Spinal cord (tissue), 10 donors: ENCODE measurements around the gene TSEN34. TPM values are rescaled to one million over a fixed set of nuclear protein-coding genes. Genes with fewer than 3 reads are reported as not detected.
"Not testable (repeated sequence)": the region's sequence is repeated elsewhere in the genome, so short reads cannot be mapped to it uniquely, and the experiment has no call there.

ENCODE experiments used
- DNase-seq, 6 donors: peaks; one replicate each; pipeline versions ENCODE4 v3.0.0 to v3.0.0-alpha.2; 2013 to 2015; ENCODE audit warnings: low spot score in 6 of 6, low read depth in 4 of 6
- H3K27ac ChIP-seq: one replicate; pipeline ENCODE4 v1.5.1; 2013; ENCODE audit warnings: low read depth, low read length, control low read depth
- H3K27me3 ChIP-seq: one replicate; pipeline ENCODE4 v1.6.1; 2013; ENCODE audit warnings: low read length; ENCODE audit not compliant: control insufficient read depth, insufficient read depth
- H3K36me3 ChIP-seq: one replicate; pipeline ENCODE4 v1.6.1; 2013; ENCODE audit warnings: low read length; ENCODE audit not compliant: control insufficient read depth, insufficient read depth
- H3K4me1 ChIP-seq: one replicate; pipeline ENCODE4 v1.6.1; 2013; ENCODE audit warnings: low read length; ENCODE audit not compliant: control insufficient read depth, insufficient read depth
- H3K4me3 ChIP-seq: one replicate; pipeline ENCODE4 v1.5.1; 2013; ENCODE audit warnings: low read depth, low read length, control low read depth
- H3K9me3 ChIP-seq: one replicate; pipeline ENCODE4 v1.6.1; 2013; ENCODE audit warnings: low read length; ENCODE audit not compliant: control insufficient read depth, insufficient read depth
- WGBS: methylation state at CpG from one replicate; pipeline ENCODE4 v1.1.5; 2013; ENCODE audit warnings: missing lambda C conversion rate; ENCODE audit not compliant: insufficient coverage; 5-methylcytosine and 5-hydroxymethylcytosine counted together
- polyA plus RNA-seq, 2 donors: library from polyadenylated mRNA; unstranded; fragments of 120-200 nt; gene quantifications; one replicate each; pipeline ENCODE4 v1.2.1, GENCODE V29; 2013; ENCODE audit not compliant: insufficient read length in 2 of 2
- total RNA-seq, 2 donors: library from RNA; depleted of rRNA in 1 of 2; stranded (reverse); fragments of 120-200 nt in 1 of 2; fragments of >200 nt in 1 of 2; gene quantifications; one replicate each; pipeline versions ENCODE4 v1.2.3 to v1.2.4, GENCODE V29; 2013 to 2014
- donor health status: healthy.

The TSEN34 gene
- total and polyA plus RNA-seq, 4 donors, result 24.6 to 53.0 (median 46.3) TPM

DNA sequence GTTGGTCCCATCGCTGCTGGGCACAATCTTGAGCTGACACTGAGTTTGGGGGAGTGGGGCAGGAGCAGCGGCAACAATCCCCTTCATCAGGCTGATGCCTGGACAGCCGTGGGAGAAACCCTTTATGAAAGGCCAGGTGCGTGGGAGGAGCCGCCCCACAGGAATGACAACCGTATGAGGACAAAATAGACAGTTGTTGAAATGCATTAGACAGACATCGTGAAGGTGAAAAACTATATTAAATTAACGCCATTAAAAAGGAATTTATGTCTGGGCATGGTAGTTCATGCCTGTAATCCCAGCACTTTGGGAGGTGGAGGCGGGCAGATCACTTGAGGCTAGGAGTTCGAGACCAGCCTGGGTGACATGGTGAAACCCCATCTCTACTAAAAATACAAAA lies 33.5 kb downstream of the TSEN34 start:
- H3K27me3 ChIP-seq, H3K27ac ChIP-seq, H3K36me3 ChIP-seq, H3K9me3 ChIP-seq, H3K4me1 ChIP-seq, DNase-seq, H3K4me3 ChIP-seq: not testable (repeated sequence)
- 83% methylated on average over 4 of the region's 10 CpGs for WGBS

- Histone ChIP-seq H3K4me1 (peaks cover 8% of the 10 kb centered on the region), H3K9me3 (no peaks in the 10 kb centered on the region), H3K36me3 (no peaks in the 10 kb centered on the region), H3K4me3 (no peak overlapping the region), H3K27me3 (peaks cover 8% of the 10 kb centered on the region), H3K27ac (no peak overlapping the region)
- whole genome bisulfite sequencing, result 89% methylated on average over 7 of the region's 8 CpGs
- DNase-seq, result no peak
Measured at GRCh38 chr19:54229146-54229545, 38.0 kb downstream of the TSEN34 start.

- Histone ChIP-seq H3K9me3 (no peaks in the 10 kb centered on the region), H3K27ac (no peak overlapping the region), H3K4me1 (peaks cover 8% of the 10 kb centered on the region), H3K4me3 (no peak overlapping the region), H3K27me3 (peaks cover 8% of the 10 kb centered on the region), H3K36me3 (no peaks in the 10 kb centered on the region)
- 65% methylated on average over 2 of the region's 7 CpGs for WGBS
- DNase-seq, result no peak
Measured at GRCh38 chr19:54230031-54230430, 38.9 kb downstream of the TSEN34 start.

- Histone ChIP-seq H3K4me3 (no peak overlapping the region), H3K9me3 (no peaks in the 10 kb centered on the region), H3K27me3 (peaks cover 11% of the 10 kb centered on the region), H3K27ac (no peak overlapping the region), H3K4me1 (peaks cover 8% of the 10 kb centered on the region), H3K36me3 (no peaks in the 10 kb centered on the region)
- 6% methylated on average over 15 of the region's 21 CpGs for WGBS
- peak in 5 of 6 donors; percentile 49 to 94 (median 79) for DNase-seq
Measured at GRCh38 chr19:54231077-54231931, 40.2 kb downstream of the TSEN34 start.

- 75% methylated on average over 4 of the region's 5 CpGs for WGBS
- H3K27me3 ChIP-seq, result peaks cover 9% of the 10 kb centered on the region
- H3K36me3 ChIP-seq, result no peaks in the 10 kb centered on the region
- H3K9me3 ChIP-seq, result no peaks in the 10 kb centered on the region
- no peak for DNase-seq
- H3K27ac ChIP-seq, result no peak overlapping the region
- peaks cover 8% of the 10 kb centered on the region for H3K4me1 ChIP-seq
- H3K4me3 ChIP-seq, result no peak overlapping the region
Measured at GRCh38 chr19:54233941-54234340, 42.8 kb downstream of the TSEN34 start.

DNA sequence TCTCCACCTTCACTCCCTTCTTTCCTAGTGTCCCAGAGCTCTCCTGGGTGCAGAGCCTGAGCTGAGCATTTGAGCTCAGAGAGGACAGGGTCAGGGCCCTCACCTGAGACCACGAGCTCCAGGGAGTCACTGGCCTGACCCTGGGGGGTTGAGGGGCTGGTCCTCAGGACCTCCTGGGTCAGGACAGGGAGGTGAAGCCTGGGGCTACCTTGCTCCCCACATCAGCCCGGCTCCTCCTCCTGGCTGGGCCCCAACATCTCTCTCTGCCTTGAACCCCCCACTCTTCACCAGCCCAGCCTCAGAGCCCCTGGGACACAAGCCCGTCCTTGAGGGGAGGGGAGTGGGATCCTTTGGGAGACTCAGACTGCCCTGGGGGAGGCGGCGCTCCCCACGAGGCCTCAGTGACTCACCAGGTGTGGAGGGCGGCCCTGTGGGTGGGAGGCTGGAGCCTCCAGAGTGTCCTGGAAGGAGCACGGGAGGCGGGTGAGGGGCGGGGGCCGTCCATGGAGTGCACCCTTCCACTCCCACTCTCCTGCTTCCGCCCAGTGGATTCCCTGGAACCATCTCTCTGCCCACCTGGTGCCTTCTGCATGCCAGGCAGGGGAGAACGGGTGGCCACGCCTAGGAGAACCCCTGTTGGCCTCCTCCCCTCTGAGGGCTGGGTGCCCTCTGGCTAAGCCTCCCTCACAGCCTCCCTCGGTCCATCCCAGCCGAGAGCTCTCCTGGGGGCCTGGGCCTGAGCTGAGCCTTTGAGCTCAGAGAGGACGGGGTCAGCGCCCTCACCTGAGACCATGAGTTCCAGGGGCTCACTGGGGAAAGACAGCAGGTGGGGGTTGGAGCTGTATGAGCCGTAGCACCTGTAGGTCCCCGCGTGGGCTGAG lies 48.6 kb downstream of the TSEN34 start:
- not testable (repeated sequence) for H3K4me1 ChIP-seq, H3K27ac ChIP-seq, H3K36me3 ChIP-seq, H3K4me3 ChIP-seq, DNase-seq, H3K9me3 ChIP-seq, H3K27me3 ChIP-seq
- 77% methylated on average over 7 of the region's 21 CpGs for WGBS

DNA sequence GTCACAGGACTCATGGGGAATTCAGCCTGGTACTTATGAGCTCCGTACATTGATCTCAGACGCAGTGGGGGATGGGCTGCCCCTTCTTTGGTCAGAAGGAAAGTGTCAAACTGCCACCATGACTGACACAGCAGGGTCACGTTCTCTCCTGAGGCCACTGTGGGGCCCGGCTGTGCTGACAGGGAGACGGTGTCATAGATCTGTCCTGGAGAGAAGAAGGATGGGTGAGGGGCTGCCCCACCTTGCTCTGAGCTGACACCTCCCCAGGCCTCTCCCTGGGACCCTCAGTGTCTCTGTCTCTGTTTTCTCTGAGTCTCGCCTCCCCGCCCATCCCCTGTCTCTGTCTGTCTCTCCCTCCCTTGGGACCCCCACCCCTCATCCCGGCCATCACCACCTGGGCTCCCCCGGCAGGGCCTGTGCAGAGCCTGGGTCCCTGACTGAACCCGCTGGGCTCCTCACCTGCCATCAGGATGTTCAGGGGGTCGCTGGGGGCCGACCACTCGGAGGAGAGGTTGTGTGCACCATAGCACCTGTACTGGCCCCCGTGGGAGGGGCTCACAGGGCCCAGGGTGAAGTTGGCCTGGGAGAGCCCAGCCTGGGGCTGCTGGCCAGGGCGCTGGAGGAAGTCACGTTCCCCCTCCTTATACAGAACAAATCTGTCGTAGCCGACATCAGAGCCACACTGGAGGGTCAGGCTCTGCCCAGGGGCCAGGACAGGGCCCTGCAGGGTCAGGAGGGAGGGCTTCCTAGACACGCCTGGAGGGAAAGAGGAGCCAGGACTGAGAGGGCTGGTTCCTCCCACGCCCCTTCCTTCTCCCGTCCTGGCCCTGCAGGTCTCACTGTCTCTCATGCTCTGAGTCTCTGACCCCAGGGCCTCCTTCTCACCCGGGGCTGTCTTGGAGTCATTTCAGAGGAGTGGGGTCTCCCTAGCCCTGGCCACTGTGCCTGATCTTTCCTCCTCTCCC lies 49.5 kb downstream of the TSEN34 start:
- H3K27ac ChIP-seq, DNase-seq, H3K27me3 ChIP-seq, H3K9me3 ChIP-seq, H3K4me1 ChIP-seq, H3K36me3 ChIP-seq, H3K4me3 ChIP-seq: not testable (repeated sequence)
- 71% methylated on average over 10 of the region's 22 CpGs for WGBS

- 38% methylated on average over 1 of the region's 4 CpGs for WGBS
- not testable (repeated sequence) for H3K36me3 ChIP-seq, H3K4me3 ChIP-seq, H3K27ac ChIP-seq, H3K27me3 ChIP-seq, DNase-seq, H3K4me1 ChIP-seq, H3K9me3 ChIP-seq
Measured at GRCh38 chr19:54242234-54242633, 51.1 kb downstream of the TSEN34 start.

GRCh38 chr19:54242646-54243045 lies 51.5 kb downstream of the TSEN34 start, which contains the start of gene LILRA6:
Gene LILRA6, minus strand, starts transcription at chr19:54242790.
- DNase-seq, H3K27me3 ChIP-seq, H3K36me3 ChIP-seq, H3K4me3 ChIP-seq, H3K4me1 ChIP-seq, H3K27ac ChIP-seq, H3K9me3 ChIP-seq: not testable (repeated sequence)
- 83% methylated on average over 3 of the region's 6 CpGs for WGBS
